MM.1S (cell line): ENCODE measurements around the gene ATF5.

Experiments used
- DNase-seq: peaks from one replicate; pipeline ENCODE4 v3.0.0-alpha.2; 2015
- H2AFZ ChIP-seq: fragments of 300-600 bp; sonication (generic); 2 replicates; pipeline ENCODE4 v1.6.0; 2016; ENCODE audit warnings: antibody characterized with exemption, low read length
- H3F3A ChIP-seq: fragments of 300-600 bp; sonication (generic); 2 replicates; pipeline ENCODE4 v1.6.1; 2016; ENCODE audit warnings: mild to moderate bottlenecking, antibody characterized with exemption, low read length, moderate library complexity, mixed read lengths; ENCODE audit not compliant: insufficient read depth
- H3K27ac ChIP-seq: fragments of 300-600 bp; sonication (generic); 2 replicates; pipeline ENCODE4 v1.5.1; 2016; ENCODE audit warnings: mild to moderate bottlenecking, low read length
- H3K27me3 ChIP-seq: fragments of 300-600 bp; sonication (generic); replicated peaks from 2 replicates; pipeline ENCODE4 v1.6.0; 2016; ENCODE audit warnings: low read length; ENCODE audit not compliant: insufficient read depth
- H3K36me3 ChIP-seq: fragments of 300-600 bp; sonication (generic); replicated peaks from 2 replicates; pipeline ENCODE4 v1.6.1; 2016; ENCODE audit warnings: mild to moderate bottlenecking, low read length, mixed read lengths; ENCODE audit not compliant: insufficient read depth
- H3K4me1 ChIP-seq: fragments of 300-600 bp; sonication (generic); 2 replicates; pipeline ENCODE4 v1.6.1; 2016; ENCODE audit warnings: low read length, mixed read lengths
- H3K4me2 ChIP-seq: fragments of 300-600 bp; sonication (generic); 2 replicates; pipeline ENCODE4 v1.6.0; 2016; ENCODE audit warnings: low read depth, low read length
- H3K4me3 ChIP-seq: fragments of 300-600 bp; sonication (generic); 2 replicates; pipeline ENCODE4 v1.5.1; 2016; ENCODE audit warnings: low read length, mixed read lengths
- H3K79me2 ChIP-seq: fragments of 300-600 bp; sonication (generic); 2 replicates; pipeline ENCODE4 v1.6.1; 2016; ENCODE audit warnings: mixed run types, low read length, mixed read lengths
- H3K9ac ChIP-seq: fragments of 300-600 bp; sonication (generic); 2 replicates; pipeline ENCODE4 v1.6.1; 2016; ENCODE audit warnings: low read length, mixed read lengths
- H3K9me2 ChIP-seq: fragments of 300-600 bp; sonication (generic); replicated peaks from 2 replicates; pipeline ENCODE4 v1.6.1; 2016; ENCODE audit warnings: mild to moderate bottlenecking, low read length, mixed read lengths; ENCODE audit not compliant: insufficient read depth
- H3K9me3 ChIP-seq: fragments of 300-600 bp; sonication (generic); replicated peaks from 2 replicates; pipeline ENCODE4 v1.6.1; 2016; ENCODE audit warnings: mild to moderate bottlenecking, low read length, mixed read lengths; ENCODE audit not compliant: insufficient read depth
- H4K20me1 ChIP-seq: fragments of 300-600 bp; sonication (generic); 2 replicates; pipeline ENCODE4 v1.6.1; 2016; ENCODE audit warnings: mild to moderate bottlenecking, low read length, moderate library complexity, mixed read lengths; ENCODE audit not compliant: insufficient read depth
- EZH2 ChIP-seq: fragments of 300-600 bp; sonication (generic); optimal IDR thresholded peaks from 2 replicates; pipeline ENCODE3; 2017; ENCODE audit warnings: low read depth, mild to moderate bottlenecking, antibody characterized with exemption, low read length, mixed read lengths
- EZH2phosphoT487 ChIP-seq: fragments of 300-600 bp; sonication (generic); IDR thresholded peaks from 2 replicates; pipeline ENCODE4 v1.6.1; 2018; ENCODE audit warnings: antibody characterized with exemption, low read length
- TF ChIP-seq, protein P1 (sequence below): fragments of 300-600 bp; sonication (generic); IDR thresholded peaks from 2 replicates; pipeline ENCODE4 v1.5.1; 2016; ENCODE audit warnings: antibody characterized with exemption, low read length, mixed read lengths

The ATF5 gene

DNA sequence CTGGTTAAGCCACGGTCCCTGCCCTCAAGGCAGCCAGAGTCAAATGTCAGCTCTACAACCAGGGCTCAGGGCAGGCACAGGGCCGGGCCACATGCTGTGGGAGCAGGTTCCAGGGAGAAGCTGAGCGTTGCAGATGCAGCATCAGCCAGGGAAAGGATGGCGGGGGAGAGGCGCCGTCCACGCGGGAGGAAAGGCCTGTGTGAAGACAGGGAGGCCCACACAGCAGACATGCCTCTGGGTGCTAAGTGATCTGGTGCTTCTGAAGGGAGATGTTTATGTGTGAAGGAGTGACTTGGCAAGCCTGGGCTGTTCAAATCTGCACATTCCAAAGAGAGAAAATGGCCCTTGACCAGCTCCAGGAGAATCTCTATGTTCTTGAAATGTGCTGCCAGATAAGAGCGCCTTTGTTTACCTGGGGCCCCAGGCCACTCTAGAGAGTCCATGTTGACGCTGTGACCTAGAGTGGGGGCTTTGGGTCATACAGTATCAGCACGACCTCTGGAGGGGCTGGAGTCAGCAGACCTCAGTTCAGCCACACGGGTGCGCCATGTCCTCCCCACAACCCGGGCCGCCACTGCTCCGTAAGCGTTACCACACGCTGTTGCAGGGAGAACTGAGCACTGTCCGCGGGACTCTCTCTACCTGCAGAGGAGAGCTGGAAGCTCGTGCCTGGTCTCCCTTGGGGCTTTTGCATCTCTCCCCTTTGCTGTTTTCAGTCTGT lies 15.9 kb upstream of the ATF5 start:
- Histone ChIP-seq H3K9me2 (no peaks in the 10 kb centered on the region), H4K20me1 (peaks cover 8% of the 10 kb centered on the region; the same call in 1 of the 2 replicates), H3K4me3 (no peak overlapping the region), H3K27me3 (no peaks in the 10 kb centered on the region), H3K9ac (no peak overlapping the region), H3K4me2 (no peak overlapping the region), H2AFZ (no peak overlapping the region), H3K4me1 (no peaks in the 10 kb centered on the region), H3K9me3 (no peaks in the 10 kb centered on the region), H3K36me3 (peaks cover 15% of the 10 kb centered on the region; the same call in 1 of the 2 replicates), H3K79me2 (peaks cover 89% of the 10 kb centered on the region), H3F3A (no peaks in the 10 kb centered on the region), H3K27ac (no peak overlapping the region)
- TF ChIP-seq EZH2phosphoT487 (no peak), EZH2 (no peak)
- TF ChIP-seq, protein P1, sequence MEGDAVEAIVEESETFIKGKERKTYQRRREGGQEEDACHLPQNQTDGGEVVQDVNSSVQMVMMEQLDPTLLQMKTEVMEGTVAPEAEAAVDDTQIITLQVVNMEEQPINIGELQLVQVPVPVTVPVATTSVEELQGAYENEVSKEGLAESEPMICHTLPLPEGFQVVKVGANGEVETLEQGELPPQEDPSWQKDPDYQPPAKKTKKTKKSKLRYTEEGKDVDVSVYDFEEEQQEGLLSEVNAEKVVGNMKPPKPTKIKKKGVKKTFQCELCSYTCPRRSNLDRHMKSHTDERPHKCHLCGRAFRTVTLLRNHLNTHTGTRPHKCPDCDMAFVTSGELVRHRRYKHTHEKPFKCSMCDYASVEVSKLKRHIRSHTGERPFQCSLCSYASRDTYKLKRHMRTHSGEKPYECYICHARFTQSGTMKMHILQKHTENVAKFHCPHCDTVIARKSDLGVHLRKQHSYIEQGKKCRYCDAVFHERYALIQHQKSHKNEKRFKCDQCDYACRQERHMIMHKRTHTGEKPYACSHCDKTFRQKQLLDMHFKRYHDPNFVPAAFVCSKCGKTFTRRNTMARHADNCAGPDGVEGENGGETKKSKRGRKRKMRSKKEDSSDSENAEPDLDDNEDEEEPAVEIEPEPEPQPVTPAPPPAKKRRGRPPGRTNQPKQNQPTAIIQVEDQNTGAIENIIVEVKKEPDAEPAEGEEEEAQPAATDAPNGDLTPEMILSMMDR, result no peak
- no peak for DNase-seq

DNA sequence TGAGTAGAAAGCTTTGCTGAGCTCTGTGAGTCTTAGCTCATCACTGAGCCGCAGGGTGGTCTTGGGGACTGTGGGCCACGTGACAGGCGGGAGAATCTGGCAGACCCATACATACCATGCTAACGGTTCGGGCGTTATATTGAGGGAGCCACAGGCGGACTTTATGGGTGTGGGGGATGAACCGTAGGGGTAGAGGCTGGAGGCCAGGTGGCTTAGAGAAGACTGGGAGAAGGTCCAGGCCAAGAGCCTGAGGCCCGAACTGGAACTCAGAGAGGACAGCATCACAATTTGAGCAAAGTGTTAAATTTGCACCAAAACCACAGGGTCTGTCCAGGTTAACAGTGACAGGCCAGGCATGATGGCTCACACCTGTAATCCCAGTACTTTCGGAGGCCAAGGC lies 15.3 kb upstream of the ATF5 start:
- DNase-seq, result no peak
- Histone ChIP-seq H3K36me3 (peaks cover 9% of the 10 kb centered on the region; the same call in 1 of the 2 replicates), H3K79me2 (peaks cover 88% of the 10 kb centered on the region), H3K27ac (no peak overlapping the region), H3K9ac (no peak overlapping the region), H4K20me1 (peaks cover 4% of the 10 kb centered on the region; the same call in 1 of the 2 replicates), H2AFZ (no peak overlapping the region), H3K9me2 (no peaks in the 10 kb centered on the region), H3K9me3 (no peaks in the 10 kb centered on the region), H3K27me3 (no peaks in the 10 kb centered on the region), H3K4me1 (no peaks in the 10 kb centered on the region), H3K4me3 (no peak overlapping the region), H3K4me2 (no peak overlapping the region), H3F3A (no peaks in the 10 kb centered on the region)
- TF ChIP-seq, protein P1, result no peak
- no peak for TF ChIP-seq EZH2
- no peak for TF ChIP-seq EZH2phosphoT487

DNA sequence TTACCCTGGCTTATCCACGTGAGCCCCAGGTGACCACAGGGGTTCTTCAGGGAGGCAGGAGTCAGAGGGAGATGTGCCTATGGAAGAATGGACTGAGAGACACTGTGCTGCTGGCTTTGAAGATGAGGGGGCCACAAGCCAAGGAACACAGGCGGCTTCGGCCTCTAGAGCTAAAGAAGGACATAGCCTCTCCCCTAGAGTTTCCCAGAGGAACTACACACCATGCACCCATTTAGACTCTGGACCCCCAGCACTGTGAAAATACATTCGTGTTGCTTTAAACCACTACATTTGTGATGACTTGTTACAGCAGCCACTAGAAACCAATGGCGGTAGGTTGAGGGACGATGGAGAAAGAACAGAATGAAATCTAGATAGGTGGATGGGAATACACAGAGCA lies 13.7 kb upstream of the ATF5 start:
- no peaks in the 10 kb centered on the region for H3K9me2 ChIP-seq
- no peak overlapping the region for H3K4me2 ChIP-seq
- peaks cover 9% of the 10 kb centered on the region; the same call in 1 of the 2 replicates for H4K20me1 ChIP-seq
- TF ChIP-seq EZH2 (no peak), EZH2phosphoT487 (no peak)
- TF ChIP-seq, protein P1, result 0 out of 2 replicates have a peak, but pooled peaks have one; percentile 9
- no peak overlapping the region for H3K4me3 ChIP-seq
- H3F3A ChIP-seq, result no peaks in the 10 kb centered on the region
- no peaks in the 10 kb centered on the region for H3K27me3 ChIP-seq
- H3K79me2 ChIP-seq, result peaks cover 87% of the 10 kb centered on the region
- DNase-seq, result no peak
- H3K9ac ChIP-seq, result no peak overlapping the region
- no peaks in the 10 kb centered on the region for H3K4me1 ChIP-seq
- H2AFZ ChIP-seq, result no peak overlapping the region
- H3K27ac ChIP-seq, result no peak overlapping the region
- no peaks in the 10 kb centered on the region for H3K9me3 ChIP-seq
- H3K36me3 ChIP-seq, result peaks cover 6% of the 10 kb centered on the region; the same call in 1 of the 2 replicates
